ENCODE data around the gene SCNN1B. TPM values are rescaled to one million over a fixed set of nuclear protein-coding genes. Genes with fewer than 3 reads are reported as not detected.

SCNN1B gene
- total RNA-seq, 1 experiment from 2014 or later: not detected

GRCh38 chr16:23407436-23408127 lies 105.5 kb downstream of the SCNN1B start:
- DNase-seq (ENCODE audit: low read depth): no peak

GRCh38 chr16:23408242-23408822 lies 106.2 kb downstream of the SCNN1B start:
- DNase-seq (ENCODE audit: low read depth): no peak

- peak; percentile 40 for DNase-seq (ENCODE audit: low read depth)
These were observed 106.8 kb downstream of the SCNN1B start for GRCh38 chr16:23408823-23409298.

GRCh38 chr16:23409522-23409921 lies 107.4 kb downstream of the SCNN1B start:
- DNase-seq (ENCODE audit: low read depth): no peak

- peak; percentile 22 for DNase-seq (ENCODE audit: low read depth)
These were observed 108.1 kb downstream of the SCNN1B start for GRCh38 chr16:23410176-23410575.

- DNase-seq (ENCODE audit: low read depth): no peak
These were observed 112.6 kb downstream of the SCNN1B start for GRCh38 chr16:23414731-23415130.

- no peak for DNase-seq (ENCODE audit: low read depth)
These were observed 114.7 kb downstream of the SCNN1B start for GRCh38 chr16:23416816-23417215.

- no peak for DNase-seq (ENCODE audit: low read depth)
These were observed 117.9 kb downstream of the SCNN1B start for GRCh38 chr16:23420011-23420410.

GRCh38 chr16:23423496-23424049 lies 121.5 kb downstream of the SCNN1B start:
- peak; percentile 98 for DNase-seq (ENCODE audit: low read depth)

GRCh38 chr16:23424292-23424958 lies 122.3 kb downstream of the SCNN1B start:
- DNase-seq (ENCODE audit: low read depth): peak; percentile 9

- DNase-seq (ENCODE audit: low read depth): no peak
These were observed 126.2 kb downstream of the SCNN1B start for GRCh38 chr16:23428351-23428750.

Other genes with a start within 250 kb of the SCNN1B start
- 5.5 and 10.6 TPM in 2 replicates for gene USP31, start 152.8 kb upstream of the SCNN1B start, total RNA-seq (2014; rRNA removed; shearing (Covaris generic))
- gene SCNN1G, start 119.6 kb upstream of the SCNN1B start, total RNA-seq (2014; rRNA removed; shearing (Covaris generic)): not detected in 2 replicates
- gene COG7, start 150.9 kb downstream of the SCNN1B start, total RNA-seq (2014; rRNA removed; shearing (Covaris generic)): 20.6 and 30.5 TPM in 2 replicates
- gene GGA2, start 208.2 kb downstream of the SCNN1B start, total RNA-seq (2014; rRNA removed; shearing (Covaris generic)): 4.4 and 19.3 TPM in 2 replicates

All from M059J (cell line).